ENCODE measurements around the gene EIF4G3. TPM values are rescaled to one million over a fixed set of nuclear protein-coding genes. Genes with fewer than 3 reads are reported as not detected.

Gene EIF4G3
- total and polyA plus RNA-seq, 2 donors (not counting 1 experiment from before 2014, with no cell fraction given) = 33.6 to 76.0 TPM

DNA sequence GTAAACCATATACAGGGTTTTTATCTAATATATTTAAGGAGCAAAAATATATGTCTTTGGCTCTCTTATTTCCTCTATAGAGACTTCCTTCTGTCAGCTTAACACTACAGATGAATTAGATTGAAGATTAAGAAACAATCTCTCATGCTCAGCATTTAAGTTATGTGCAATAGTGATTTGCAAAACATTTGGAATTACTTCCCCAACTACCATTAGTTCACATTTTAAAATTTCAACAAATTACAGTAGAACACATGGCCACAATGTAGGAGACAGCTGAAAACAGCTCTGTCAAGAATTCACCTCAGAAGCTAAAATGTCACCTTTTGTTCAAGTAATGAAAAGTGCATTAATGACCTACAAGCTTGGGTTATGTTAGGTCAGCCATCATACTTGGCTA lies 177.9 kb downstream of the EIF4G3 start:
- ChIA-PET POLR2A (no interaction called here), CTCF (interaction anchor here (2.5 kb wide), 1 partner anchor 196 kb away, joined by 9 read pairs; no protein-coding TSS in a partner anchor)
- no peak for ATAC-seq (ENCODE audit: low read depth)
- Histone ChIP-seq H3K79me2 (ENCODE audit: control insufficient read depth, insufficient read depth, low read length) (peaks cover 12% of the 10 kb centered on the region), H3K4me1 (ENCODE audit: control insufficient read depth in 2 of 2, insufficient read depth in 2 of 2, low read length in 2 of 2) (no peaks in the 10 kb centered on the region), H2AFZ (ENCODE audit: insufficient read depth, low read depth, low read length, poor library complexity, severe bottlenecking) (no peak overlapping the region), H3K36me3 (replicated peaks in 1 of 2; ENCODE audit: control extremely low read depth in 1 of 2, control insufficient read depth in 1 of 2, extremely low read depth in 1 of 2, insufficient read depth in 2 of 2, low read length in 1 of 2) (peaks cover 6 to 8% of the 10 kb centered on the region in 2 experiments), H3K9ac (ENCODE audit: low read length) (no peak overlapping the region), H3K27me3 (replicated peaks in 1 of 4; ENCODE audit: control extremely low read depth in 1 of 4, control insufficient read depth in 3 of 4, insufficient read depth in 4 of 4, low read length in 3 of 4) (no peaks in the 10 kb centered on the region), H3K4me2 (replicated peaks; ENCODE audit: low read depth, low read length, poor library complexity, severe bottlenecking) (no peak overlapping the region), H3K4me3 (ENCODE audit: control extremely low read depth in 1 of 5, extremely low read depth in 1 of 5, insufficient read depth in 1 of 5, low read depth in 2 of 5, low read length in 4 of 5) (no peak overlapping the region), H4K20me1 (ENCODE audit: control insufficient read depth, insufficient read depth, low read length, poor library complexity, severe bottlenecking) (peaks cover 9% of the 10 kb centered on the region), H3K27ac (ENCODE audit: low read length in 2 of 2) (no peak overlapping the region), H3K9me3 (ENCODE audit: control extremely low read depth in 1 of 3, control insufficient read depth in 2 of 3, insufficient read depth in 1 of 3, low read length in 2 of 3) (no peaks in the 10 kb centered on the region)
- Mint-ChIP-seq H3K4me3 (no peak overlapping the region), H3K9me3 (ENCODE audit: insufficient read depth) (no peaks in the 10 kb centered on the region), H3K4me1 (peaks cover 5% of the 10 kb centered on the region), H3K27me3 (no peaks in the 10 kb centered on the region), H3K27ac (no peak overlapping the region)
- TF ChIP-seq, protein P1, sequence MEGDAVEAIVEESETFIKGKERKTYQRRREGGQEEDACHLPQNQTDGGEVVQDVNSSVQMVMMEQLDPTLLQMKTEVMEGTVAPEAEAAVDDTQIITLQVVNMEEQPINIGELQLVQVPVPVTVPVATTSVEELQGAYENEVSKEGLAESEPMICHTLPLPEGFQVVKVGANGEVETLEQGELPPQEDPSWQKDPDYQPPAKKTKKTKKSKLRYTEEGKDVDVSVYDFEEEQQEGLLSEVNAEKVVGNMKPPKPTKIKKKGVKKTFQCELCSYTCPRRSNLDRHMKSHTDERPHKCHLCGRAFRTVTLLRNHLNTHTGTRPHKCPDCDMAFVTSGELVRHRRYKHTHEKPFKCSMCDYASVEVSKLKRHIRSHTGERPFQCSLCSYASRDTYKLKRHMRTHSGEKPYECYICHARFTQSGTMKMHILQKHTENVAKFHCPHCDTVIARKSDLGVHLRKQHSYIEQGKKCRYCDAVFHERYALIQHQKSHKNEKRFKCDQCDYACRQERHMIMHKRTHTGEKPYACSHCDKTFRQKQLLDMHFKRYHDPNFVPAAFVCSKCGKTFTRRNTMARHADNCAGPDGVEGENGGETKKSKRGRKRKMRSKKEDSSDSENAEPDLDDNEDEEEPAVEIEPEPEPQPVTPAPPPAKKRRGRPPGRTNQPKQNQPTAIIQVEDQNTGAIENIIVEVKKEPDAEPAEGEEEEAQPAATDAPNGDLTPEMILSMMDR (IDR thresholded peaks at IDR 0.05) = no peak
- TF ChIP-seq EZH2 (IDR thresholded peaks at IDR 0.05; ENCODE audit: borderline replicate concordance, insufficient read depth, low read depth, low read length, poor library complexity, severe bottlenecking) = no peak
- intact Hi-C loops (cut with micrococcal nuclease) = no loop called here
- no peak for DNase-seq

DNA sequence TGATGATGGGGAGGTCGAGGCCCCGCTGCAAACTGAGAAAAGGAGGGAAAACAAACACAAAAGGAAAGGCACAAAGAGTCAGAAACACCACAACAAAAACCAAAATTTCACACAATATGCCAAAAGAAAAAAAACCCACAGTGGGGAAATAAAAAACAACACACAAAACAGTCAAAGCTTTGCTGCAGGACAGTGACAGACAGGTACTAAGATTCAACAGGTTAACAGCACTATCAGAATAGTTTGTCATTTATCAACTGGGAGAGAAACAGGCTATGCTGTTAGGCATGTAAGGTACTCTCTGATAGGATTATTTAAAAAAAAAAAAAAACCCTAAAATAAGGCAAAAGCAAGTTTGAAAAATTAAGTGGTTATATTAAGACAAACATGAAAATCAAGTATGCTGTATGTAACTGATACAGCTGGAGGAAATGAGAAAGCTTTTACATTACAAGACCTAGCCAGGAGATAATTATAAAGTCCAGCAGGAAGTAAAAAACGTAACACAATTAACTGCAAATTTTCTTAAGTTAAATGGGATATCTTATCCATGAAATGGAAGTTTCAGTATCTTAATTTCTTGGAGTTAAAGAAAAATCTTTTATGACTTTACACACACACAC lies 179.0 kb downstream of the EIF4G3 start:
- H3K36me3 ChIP-seq (replicated peaks in 1 of 2; ENCODE audit: control extremely low read depth in 1 of 2, control insufficient read depth in 1 of 2, extremely low read depth in 1 of 2, insufficient read depth in 2 of 2, low read length in 1 of 2) = peaks cover 4 to 8% of the 10 kb centered on the region in 2 experiments
- H3K4me1 ChIP-seq (ENCODE audit: control insufficient read depth in 2 of 2, insufficient read depth in 2 of 2, low read length in 2 of 2) = peaks cover 0 to 5% of the 10 kb centered on the region in 2 donors
- H3K4me2 ChIP-seq (replicated peaks; ENCODE audit: low read depth, low read length, poor library complexity, severe bottlenecking) = no peak overlapping the region
- H3K9me3 Mint-ChIP-seq (ENCODE audit: insufficient read depth) = no peaks in the 10 kb centered on the region
- intact Hi-C loops (cut with micrococcal nuclease) = no loop called here
- H3K9ac ChIP-seq (ENCODE audit: low read length) = no peak overlapping the region
- no peak overlapping the region for H3K27ac ChIP-seq (ENCODE audit: low read length in 2 of 2)
- H3K27me3 Mint-ChIP-seq = no peaks in the 10 kb centered on the region
- H2AFZ ChIP-seq (ENCODE audit: insufficient read depth, low read depth, low read length, poor library complexity, severe bottlenecking) = no peak overlapping the region
- H3K4me3 ChIP-seq (ENCODE audit: control extremely low read depth in 1 of 5, extremely low read depth in 1 of 5, insufficient read depth in 1 of 5, low read depth in 2 of 5, low read length in 4 of 5) = no peak overlapping the region
- CTCF ChIA-PET = interaction anchor here (0.5 to 2.5 kb wide), 5 partner anchors 11 to 197 kb away, joined by 3 to 9 read pairs (median 4); no protein-coding TSS in a partner anchor
- ATAC-seq (ENCODE audit: low read depth) (no peak), DNase-seq (no peak)
- H3K4me1 Mint-ChIP-seq = peaks cover 11% of the 10 kb centered on the region
- H3K79me2 ChIP-seq (ENCODE audit: control insufficient read depth, insufficient read depth, low read length) = peaks cover 5% of the 10 kb centered on the region
- no peaks in the 10 kb centered on the region for H3K9me3 ChIP-seq (ENCODE audit: control extremely low read depth in 1 of 3, control insufficient read depth in 2 of 3, insufficient read depth in 1 of 3, low read length in 2 of 3)
- POLR2A ChIA-PET = no interaction called here
- no CpG with 5 or more reads among the region's 3 CpGs for WGBS (ENCODE audit: insufficient coverage)
- H3K27ac Mint-ChIP-seq = no peak overlapping the region
- H4K20me1 ChIP-seq (ENCODE audit: control insufficient read depth, insufficient read depth, low read length, poor library complexity, severe bottlenecking) = no peaks in the 10 kb centered on the region
- H3K27me3 ChIP-seq (replicated peaks in 1 of 4; ENCODE audit: control extremely low read depth in 1 of 4, control insufficient read depth in 3 of 4, insufficient read depth in 4 of 4, low read length in 3 of 4) = no peaks in the 10 kb centered on the region
- no peak overlapping the region for H3K4me3 Mint-ChIP-seq
- TF ChIP-seq, protein P1 (IDR thresholded peaks at IDR 0.05) = no peak
- no peak for TF ChIP-seq EZH2 (IDR thresholded peaks at IDR 0.05; ENCODE audit: borderline replicate concordance, insufficient read depth, low read depth, low read length, poor library complexity, severe bottlenecking)
